Neural progenitor cell (in vitro differentiated cells): Measurements from ENCODE around the gene FBXO17.

ENCODE experiments used
- CTCF ChIP-seq: fragments of 200-600 bp; sonication (generic); IDR thresholded peaks from 2 replicates; pipeline ENCODE4 v1.5.1; 2017; ENCODE audit warnings: antibody characterized with exemption, mild to moderate bottlenecking
- EZH2 ChIP-seq: fragments of 200-600 bp; sonication (generic); IDR thresholded peaks from 2 replicates; pipeline ENCODE4 v1.6.1; 2017; ENCODE audit warnings: antibody characterized with exemption, mild to moderate bottlenecking, moderate library complexity

GRCh38 chr19:38974624-38975213 is 823 bp downstream of the FBXO17 start:
- TF ChIP-seq CTCF (no peak), EZH2 (no peak)
